Kidney tubule cell (primary cell): ENCODE measurements around the gene TMCO1.
"Not testable (repeated sequence)": the region's sequence is repeated elsewhere in the genome, so short reads cannot be mapped to it uniquely, and the experiment has no call there.

Experiments
- DNase-seq: peaks from one replicate; pipeline ENCODE4 v3.0.0-alpha.2; 2018; ENCODE audit warnings: low spot score

TMCO1 gene

GRCh38 chr1:165686971-165687433 is 81.7 kb downstream of the TMCO1 start:
- no peak for DNase-seq

- DNase-seq: no peak
Observed at GRCh38 chr1:165686121-165686970, 82.3 kb downstream of the TMCO1 start.

- DNase-seq: no peak
Observed at GRCh38 chr1:165683848-165684485, 84.7 kb downstream of the TMCO1 start.

GRCh38 chr1:165680773-165681172 is 87.9 kb downstream of the TMCO1 start:
- DNase-seq: not testable (repeated sequence)

GRCh38 chr1:165680303-165680702 is 88.4 kb downstream of the TMCO1 start:
- DNase-seq: no peak

GRCh38 chr1:165679282-165680036 is 89.2 kb downstream of the TMCO1 start:
- DNase-seq: no peak

- DNase-seq: no peak
Observed at GRCh38 chr1:165678509-165678908, 90.2 kb downstream of the TMCO1 start.
